K562 (cell line): ENCODE measurements around the gene CIAO3. TPM values are rescaled to one million over a fixed set of nuclear protein-coding genes. Genes with fewer than 3 reads are reported as not detected.

Experiments used
- FOXJ3 ChIP-seq: sonication (generic); formaldehyde crosslinking; IDR thresholded peaks from 2 replicates; pipeline ENCODE4 v1.4.0; 2020; ENCODE audit warnings: mild to moderate bottlenecking, missing genetic modification reagents
- TBP ChIP-seq: optimal IDR thresholded peaks from 2 replicates; pipeline ENCODE3; 2011; ENCODE audit warnings: low read depth, low read length, improper control_type of control experiment
- TRIM28 ChIP-seq: fragments of 450-650 bp; IDR thresholded peaks from 2 replicates; pipeline ENCODE4 v1.6.1; 2017
- ZKSCAN3 ChIP-seq: fragments of 250-450 bp; sonication (Bioruptor Pico); IDR thresholded peaks from 2 replicates; pipeline ENCODE4 v1.4.0; 2020
- polyA plus RNA-seq, 8 experiments: library from polyadenylated mRNA; depleted of rRNA in 4 of 8; stranded (reverse) in 5 of 8; unstranded in 3 of 8; fragments of >200 nt; fragmentation: Nextera tagmentation in 2 of 8; fragmentation: Illumina TruSeq in 1 of 8; extraction: Ambion mirVana in 2 of 8; extraction: Trizol in 1 of 8; gene quantifications; 2 replicates each; pipeline versions ENCODE4 v1.2.1 to v1.2.3, GENCODE V29; 2011 to 2014; ENCODE audit warnings: inconsistent platforms in 1 of 8, missing spikeins in 1 of 8
- total RNA-seq, 7 experiments: library from RNA; depleted of rRNA in 6 of 7; stranded (reverse); fragments of >200 nt in 6 of 7; fragmentation: Illumina TruSeq in 2 of 7; extraction: Trizol in 2 of 7; gene quantifications; 2 replicates each; pipeline versions ENCODE4 v1.2.1 to v1.2.3, GENCODE V29; 2011 to 2021; ENCODE audit warnings: low replicate concordance in 1 of 7
- TF ChIP-seq, protein P1 (sequence below), 2 experiments: fragments of 450-650 bp; IDR thresholded peaks; 2 replicates each; pipeline ENCODE4 v1.6.1; 2016; ENCODE audit warnings: mild to moderate bottlenecking in 2 of 2, borderline replicate concordance in 1 of 2, low read depth in 1 of 2, moderate library complexity in 1 of 2

The CIAO3 gene
- total and polyA plus RNA-seq, 9 of the 15 experiments (the other 6 are each of a cell fraction or from before 2014, with no cell fraction given) = 2.2 to 35.6 (median 18.7) TPM

DNA sequence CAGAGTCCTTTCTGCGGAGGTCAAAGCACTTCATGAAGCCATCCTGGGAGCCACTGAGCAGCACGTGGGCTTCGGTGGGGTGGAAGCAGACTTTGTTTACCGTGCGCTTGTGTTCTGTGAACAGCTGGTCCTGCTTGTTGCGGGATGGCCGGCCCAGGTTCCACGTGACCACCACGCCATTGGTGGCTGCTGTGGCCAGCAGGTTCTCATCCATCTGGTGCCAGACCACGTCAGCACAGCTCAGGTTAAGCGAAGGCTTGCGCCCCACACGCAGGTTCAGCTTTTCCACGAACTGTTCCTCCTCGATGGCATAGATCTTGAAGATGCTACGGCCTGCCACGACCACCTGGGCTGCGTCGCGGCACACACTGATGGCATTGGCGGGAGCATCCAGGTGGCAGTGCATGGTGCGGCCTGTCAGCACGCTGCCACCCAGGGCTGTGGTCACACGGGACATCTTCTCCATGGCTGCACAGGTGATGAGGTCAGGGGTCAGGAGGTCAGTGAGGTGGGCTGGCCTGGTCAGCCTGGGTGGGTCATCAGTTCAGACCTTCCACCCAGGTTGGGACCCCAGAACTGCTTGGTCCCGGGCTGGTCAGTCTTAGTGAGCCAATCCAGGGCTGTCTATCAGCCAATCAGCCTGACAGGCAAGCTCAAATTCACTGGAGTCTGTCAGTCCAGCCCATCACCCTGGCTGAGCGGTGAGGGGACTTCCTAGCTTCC is 51.5 kb downstream of the CIAO3 start (continued):
- TF ChIP-seq, protein P1, sequence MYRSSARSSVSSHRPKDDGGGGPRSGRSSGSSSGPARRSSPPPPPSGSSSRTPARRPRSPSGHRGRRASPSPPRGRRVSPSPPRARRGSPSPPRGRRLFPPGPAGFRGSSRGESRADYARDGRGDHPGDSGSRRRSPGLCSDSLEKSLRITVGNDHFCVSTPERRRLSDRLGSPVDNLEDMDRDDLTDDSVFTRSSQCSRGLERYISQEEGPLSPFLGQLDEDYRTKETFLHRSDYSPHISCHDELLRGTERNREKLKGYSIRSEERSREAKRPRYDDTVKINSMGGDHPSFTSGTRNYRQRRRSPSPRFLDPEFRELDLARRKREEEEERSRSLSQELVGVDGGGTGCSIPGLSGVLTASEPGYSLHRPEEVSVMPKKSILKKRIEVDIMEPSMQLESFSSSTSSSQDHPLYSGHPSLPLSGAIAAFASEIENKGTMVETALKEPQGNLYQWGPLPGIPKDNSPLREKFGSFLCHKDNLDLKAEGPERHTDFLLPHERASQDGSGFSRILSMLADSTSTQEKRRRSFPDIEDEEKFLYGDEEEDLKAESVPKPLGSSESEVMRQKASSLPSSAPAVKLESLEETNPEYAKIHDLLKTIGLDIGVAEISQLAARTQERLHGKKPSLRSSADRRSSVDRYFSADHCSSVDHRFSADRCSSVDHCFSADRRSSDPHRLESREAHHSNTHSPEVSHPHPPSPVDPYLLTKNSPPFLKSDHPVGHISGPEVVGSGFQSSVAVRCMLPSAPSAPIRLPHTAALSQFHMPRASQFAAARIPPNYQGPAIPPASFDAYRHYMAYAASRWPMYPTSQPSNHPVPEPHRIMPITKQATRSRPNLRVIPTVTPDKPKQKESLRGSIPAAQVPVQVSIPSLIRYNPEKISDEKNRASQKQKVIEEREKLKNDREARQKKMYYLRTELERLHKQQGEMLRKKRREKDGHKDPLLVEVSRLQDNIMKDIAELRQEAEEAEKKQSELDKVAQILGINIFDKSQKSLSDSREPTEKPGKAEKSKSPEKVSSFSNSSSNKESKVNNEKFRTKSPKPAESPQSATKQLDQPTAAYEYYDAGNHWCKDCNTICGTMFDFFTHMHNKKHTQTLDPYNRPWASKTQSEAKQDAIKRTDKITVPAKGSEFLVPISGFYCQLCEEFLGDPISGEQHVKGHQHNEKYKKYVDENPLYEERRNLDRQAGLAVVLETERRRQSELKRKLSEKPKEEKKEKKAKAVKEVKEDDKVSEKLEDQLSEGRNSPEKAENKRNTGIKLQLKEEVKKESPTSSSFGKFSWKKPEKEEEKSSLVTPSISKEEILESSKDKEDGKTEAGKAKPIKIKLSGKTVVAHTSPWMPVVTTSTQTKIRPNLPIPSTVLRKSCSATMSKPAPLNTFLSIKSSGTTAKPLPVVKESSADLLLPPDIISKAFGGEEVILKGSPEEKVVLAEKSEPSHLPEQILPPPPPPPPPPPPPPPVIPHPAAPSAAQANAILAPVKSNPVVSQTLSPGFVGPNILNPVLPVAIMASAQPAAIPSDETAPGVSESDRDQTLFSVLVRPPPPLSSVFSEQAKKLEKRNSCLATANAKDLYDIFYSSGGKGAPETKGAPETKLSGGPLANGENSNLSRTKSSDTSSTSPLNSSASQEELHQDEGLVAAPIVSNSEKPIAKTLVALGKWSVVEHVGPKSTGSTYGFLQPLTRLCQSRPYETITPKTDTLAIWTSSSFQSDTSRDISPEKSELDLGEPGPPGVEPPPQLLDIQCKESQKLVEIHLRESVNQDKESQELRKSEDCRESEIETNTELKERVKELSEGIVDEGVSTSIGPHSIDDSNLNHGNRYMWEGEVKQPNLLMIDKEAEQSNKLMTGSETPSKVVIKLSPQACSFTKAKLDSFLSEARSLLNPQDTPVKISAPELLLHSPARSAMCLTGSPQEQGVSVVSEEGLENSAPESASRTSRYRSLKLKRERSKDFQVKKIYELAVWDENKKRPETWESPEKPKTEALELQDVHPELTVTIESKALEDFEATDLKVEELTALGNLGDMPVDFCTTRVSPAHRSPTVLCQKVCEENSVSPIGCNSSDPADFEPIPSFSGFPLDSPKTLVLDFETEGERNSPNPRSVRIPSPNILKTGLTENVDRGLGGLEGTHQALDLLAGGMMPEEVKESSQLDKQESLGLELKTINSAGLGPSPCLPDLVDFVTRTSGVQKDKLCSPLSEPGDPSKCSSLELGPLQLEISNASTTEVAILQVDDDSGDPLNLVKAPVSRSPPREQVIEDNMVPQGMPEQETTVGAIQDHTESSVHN (IDR thresholded peaks at IDR 0.05; ENCODE audit: borderline replicate concordance in 1 of 2, low read depth in 1 of 2) = no peak
- no peak for TF ChIP-seq FOXJ3 (CRISPR knock-in tag)
- TF ChIP-seq TBP = no peak
- TF ChIP-seq ZKSCAN3 (CRISPR knock-in tag) = no peak
- TF ChIP-seq TRIM28 = no peak
